Activated CD4-positive, alpha-beta T cell treated with anti-CD3 and anti-CD28 coated beads for 24 hours (primary cell): ENCODE measurements around the gene RHO.

Experiments
- DNase-seq, 2 donors: peaks; one replicate each; pipeline ENCODE4 v3.0.0-alpha.2; 2020; ENCODE audit warnings: low read depth in 2 of 2

Gene RHO

GRCh38 chr3:129559565-129560079, 31.2 kb downstream of the RHO start:
- no peak for DNase-seq

GRCh38 chr3:129560269-129560787, 31.9 kb downstream of the RHO start:
- no peak for DNase-seq

GRCh38 chr3:129560911-129561594, 32.6 kb downstream of the RHO start:
- DNase-seq: no peak

GRCh38 chr3:129561619-129562248, 33.3 kb downstream of the RHO start:
- DNase-seq: no peak

GRCh38 chr3:129562803-129563202, 34.4 kb downstream of the RHO start:
- DNase-seq: no peak

- DNase-seq: no peak
These were observed 34.9 kb downstream of the RHO start for GRCh38 chr3:129563332-129563731.

- DNase-seq: no peak
These were observed 35.6 kb downstream of the RHO start for GRCh38 chr3:129563850-129564535.

- no peak for DNase-seq
These were observed 36.7 kb downstream of the RHO start for GRCh38 chr3:129564981-129565644.

- DNase-seq: no peak
These were observed 37.5 kb downstream of the RHO start for GRCh38 chr3:129565902-129566301.

GRCh38 chr3:129567176-129567705, 38.8 kb downstream of the RHO start:
- DNase-seq: no peak

GRCh38 chr3:129567939-129568338, 39.5 kb downstream of the RHO start:
- DNase-seq: no peak

- DNase-seq: no peak
These were observed 41.4 kb downstream of the RHO start for GRCh38 chr3:129569856-129570255.

- no peak for DNase-seq
These were observed 43.4 kb downstream of the RHO start for GRCh38 chr3:129571605-129572547.

GRCh38 chr3:129572603-129573002, 44.2 kb downstream of the RHO start:
- DNase-seq: no peak

GRCh38 chr3:129573493-129573892, 45.1 kb downstream of the RHO start:
- no peak for DNase-seq

- no peak for DNase-seq
These were observed 45.8 kb downstream of the RHO start for GRCh38 chr3:129574206-129574605.

GRCh38 chr3:129575233-129575996, 47.0 kb downstream of the RHO start:
- no peak for DNase-seq

GRCh38 chr3:129575997-129576384, 47.6 kb downstream of the RHO start:
- DNase-seq: no peak

GRCh38 chr3:129576514-129577352, 48.3 kb downstream of the RHO start:
- DNase-seq: no peak
